Placental pericyte (primary cell): ENCODE results near the gene CAMSAP2. TPM values are rescaled to one million over a fixed set of nuclear protein-coding genes. Genes with fewer than 3 reads are reported as not detected.

Experiments used
- total RNA-seq: library from RNA; depleted of rRNA; stranded (reverse); fragments of >200 nt; gene quantifications from 2 replicates; pipeline ENCODE4 v1.2.3, GENCODE V29; 2012

The CAMSAP2 gene, protein sequence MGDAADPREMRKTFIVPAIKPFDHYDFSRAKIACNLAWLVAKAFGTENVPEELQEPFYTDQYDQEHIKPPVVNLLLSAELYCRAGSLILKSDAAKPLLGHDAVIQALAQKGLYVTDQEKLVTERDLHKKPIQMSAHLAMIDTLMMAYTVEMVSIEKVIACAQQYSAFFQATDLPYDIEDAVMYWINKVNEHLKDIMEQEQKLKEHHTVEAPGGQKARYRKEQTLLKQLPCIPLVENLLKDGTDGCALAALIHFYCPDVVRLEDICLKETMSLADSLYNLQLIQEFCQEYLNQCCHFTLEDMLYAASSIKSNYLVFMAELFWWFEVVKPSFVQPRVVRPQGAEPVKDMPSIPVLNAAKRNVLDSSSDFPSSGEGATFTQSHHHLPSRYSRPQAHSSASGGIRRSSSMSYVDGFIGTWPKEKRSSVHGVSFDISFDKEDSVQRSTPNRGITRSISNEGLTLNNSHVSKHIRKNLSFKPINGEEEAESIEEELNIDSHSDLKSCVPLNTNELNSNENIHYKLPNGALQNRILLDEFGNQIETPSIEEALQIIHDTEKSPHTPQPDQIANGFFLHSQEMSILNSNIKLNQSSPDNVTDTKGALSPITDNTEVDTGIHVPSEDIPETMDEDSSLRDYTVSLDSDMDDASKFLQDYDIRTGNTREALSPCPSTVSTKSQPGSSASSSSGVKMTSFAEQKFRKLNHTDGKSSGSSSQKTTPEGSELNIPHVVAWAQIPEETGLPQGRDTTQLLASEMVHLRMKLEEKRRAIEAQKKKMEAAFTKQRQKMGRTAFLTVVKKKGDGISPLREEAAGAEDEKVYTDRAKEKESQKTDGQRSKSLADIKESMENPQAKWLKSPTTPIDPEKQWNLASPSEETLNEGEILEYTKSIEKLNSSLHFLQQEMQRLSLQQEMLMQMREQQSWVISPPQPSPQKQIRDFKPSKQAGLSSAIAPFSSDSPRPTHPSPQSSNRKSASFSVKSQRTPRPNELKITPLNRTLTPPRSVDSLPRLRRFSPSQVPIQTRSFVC (N-terminal part only)
- 35.9 and 44.5 TPM in 2 replicates for total RNA-seq

DNA sequence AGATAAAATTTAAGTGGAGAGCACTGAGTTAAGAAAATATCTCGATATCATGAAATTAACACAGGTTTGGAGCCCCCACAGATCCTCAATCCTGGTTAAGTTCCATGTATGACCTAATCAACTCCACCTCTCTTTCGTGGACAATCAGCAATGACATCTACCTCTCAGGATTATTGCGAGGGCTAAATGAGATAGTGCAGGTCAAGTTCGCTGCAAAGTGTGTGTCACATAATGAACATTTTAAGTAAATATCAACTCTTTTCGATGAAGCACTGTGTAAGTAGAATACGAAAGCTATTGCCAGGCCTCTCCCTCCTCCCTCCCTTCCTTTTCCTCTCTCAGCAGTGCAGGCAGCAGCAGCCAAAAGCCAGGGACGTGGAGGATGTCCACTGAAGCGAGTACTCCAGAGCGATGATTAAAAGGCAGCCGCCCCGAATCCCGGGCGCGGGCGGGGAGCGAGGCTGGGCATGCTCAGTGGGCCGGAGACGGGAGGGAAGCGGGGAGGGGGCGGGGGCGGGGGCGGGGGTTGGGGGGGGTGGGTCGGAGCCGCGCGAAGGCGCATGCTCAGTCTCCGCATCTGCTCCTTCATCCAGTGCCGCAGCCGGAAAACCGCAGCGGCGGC, at the start of gene CAMSAP2:
Gene CAMSAP2 (plus strand): TSS at position 567 of the 622 bp plus-strand sequence. CDS start 935 bp downstream, outside the sequence.

GRCh38 chr1:200872446-200873115, 133.9 kb downstream of the CAMSAP2 start, which contains the start of gene GPR25:
Gene GPR25, plus strand, starts transcription at chr1:200872981. Its CDS starts 57 bp downstream, at chr1:200873038.

DNA sequence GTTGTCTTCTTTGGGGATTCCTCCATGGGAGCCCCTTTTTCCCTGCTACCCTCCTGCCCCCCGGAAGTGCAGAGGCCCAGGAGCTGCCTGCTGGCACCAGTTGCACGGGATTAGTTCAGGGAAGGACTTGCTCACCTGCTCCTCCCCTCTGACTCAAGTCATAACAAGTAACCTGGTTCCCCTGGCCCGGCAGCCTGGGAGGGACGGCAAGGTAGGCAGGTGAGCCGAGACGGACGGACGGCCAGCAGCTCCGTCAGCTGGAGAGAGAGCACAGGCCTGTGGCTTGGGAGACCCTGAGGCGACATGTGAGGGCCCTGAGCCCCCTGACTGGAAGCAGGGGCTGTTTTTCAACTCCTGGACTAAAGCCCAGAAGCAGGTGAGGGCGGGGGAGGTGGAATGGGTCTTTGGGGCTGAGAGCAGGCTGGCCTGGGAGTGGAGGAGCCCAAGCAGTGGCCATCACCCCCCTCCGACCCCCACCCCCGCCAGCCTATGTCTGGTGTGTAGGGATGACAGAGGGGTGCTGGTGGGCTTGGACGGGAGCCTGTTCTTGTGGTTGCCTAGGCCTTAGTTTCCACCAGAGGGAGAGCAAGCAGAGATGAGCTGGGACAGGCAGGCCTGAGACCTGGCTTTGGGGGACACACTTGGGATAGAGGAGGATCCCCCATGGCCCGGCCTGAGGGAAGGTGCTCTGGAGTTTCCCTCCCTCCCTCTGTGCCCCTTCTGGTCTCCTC, 156.2 kb downstream of the CAMSAP2 start, which contains the start of gene INAVA:
Gene INAVA (plus strand): TSS at position 189 of the 731 bp plus-strand sequence. CDS start 3,501 bp downstream, outside the sequence.

Other genes starting within 250 kb of the CAMSAP2 start
- 1.1 and 28.3 TPM in 2 replicates for gene KIF14, start 118.1 kb upstream of the CAMSAP2 start, total RNA-seq
- gene DDX59, start 69.0 kb upstream of the CAMSAP2 start, total RNA-seq = 14.9 and 17.9 TPM in 2 replicates
- not detected in 2 replicates for gene GPR25, start 134.1 kb downstream of the CAMSAP2 start, total RNA-seq
- 0.14 and 0.44 TPM in 2 replicates for gene INAVA, start 156.0 kb downstream of the CAMSAP2 start, total RNA-seq